AG08395 (cell line): ENCODE results near the gene CHST8.
"Not testable (repeated sequence)": the region's sequence is repeated elsewhere in the genome, so short reads cannot be mapped to it uniquely, and the experiment has no call there.

Source experiments
- DNase-seq: peaks from one replicate; pipeline ENCODE4 v3.0.0; 2012; ENCODE audit warnings: mixed read lengths, low spot score

The CHST8 gene

DNA sequence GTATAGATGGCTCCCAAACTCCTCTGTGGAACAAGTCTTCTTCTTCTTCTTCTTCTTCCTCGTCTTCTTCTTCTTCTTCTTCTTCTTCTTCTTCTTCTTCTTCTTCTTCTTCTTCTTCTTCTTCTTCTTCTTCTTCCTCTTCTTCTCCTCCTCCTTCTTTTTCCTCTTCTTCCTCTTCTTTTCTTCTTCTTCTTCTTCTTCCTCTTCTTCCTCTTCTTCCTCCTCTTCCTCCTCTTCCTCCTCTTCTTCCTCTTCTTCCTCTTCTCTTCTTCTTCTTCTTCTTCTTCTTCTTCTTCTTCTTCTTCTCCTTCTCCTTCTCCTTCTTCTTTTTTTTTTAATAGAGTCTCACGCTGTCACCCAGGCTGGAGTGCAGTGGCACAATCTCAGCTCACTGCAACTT, 3.4 kb upstream of the CHST8 start:
- DNase-seq: not testable (repeated sequence)

GRCh38 chr19:33618884-33619283, 2.9 kb upstream of the CHST8 start:
- DNase-seq: no peak

DNA sequence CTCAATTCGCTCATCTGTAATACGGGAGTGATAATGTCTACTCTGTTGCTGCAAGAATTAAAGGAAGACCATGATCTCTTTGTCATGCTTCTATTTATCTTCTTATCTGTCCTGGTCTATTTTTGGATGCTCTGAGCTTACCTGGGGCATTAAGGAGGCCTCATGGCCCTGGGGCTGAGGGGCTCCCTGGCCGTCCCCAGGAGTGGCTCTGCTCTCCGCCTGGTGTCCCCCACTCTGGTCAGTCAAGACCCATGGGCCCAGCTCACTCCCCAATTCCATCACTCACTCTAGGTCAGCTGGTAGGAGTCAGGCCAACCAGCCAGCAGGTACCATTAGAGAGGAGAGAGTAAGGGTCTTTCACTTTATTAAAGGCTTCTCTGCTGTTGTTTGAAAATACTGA, 1.1 kb upstream of the CHST8 start:
- no peak for DNase-seq

- no peak for DNase-seq
Observed at GRCh38 chr19:33621065-33621785, 528 bp upstream of the CHST8 start.

- DNase-seq: no peak
Observed at GRCh38 chr19:33622505-33622808, 704 bp downstream of the CHST8 start.

DNA sequence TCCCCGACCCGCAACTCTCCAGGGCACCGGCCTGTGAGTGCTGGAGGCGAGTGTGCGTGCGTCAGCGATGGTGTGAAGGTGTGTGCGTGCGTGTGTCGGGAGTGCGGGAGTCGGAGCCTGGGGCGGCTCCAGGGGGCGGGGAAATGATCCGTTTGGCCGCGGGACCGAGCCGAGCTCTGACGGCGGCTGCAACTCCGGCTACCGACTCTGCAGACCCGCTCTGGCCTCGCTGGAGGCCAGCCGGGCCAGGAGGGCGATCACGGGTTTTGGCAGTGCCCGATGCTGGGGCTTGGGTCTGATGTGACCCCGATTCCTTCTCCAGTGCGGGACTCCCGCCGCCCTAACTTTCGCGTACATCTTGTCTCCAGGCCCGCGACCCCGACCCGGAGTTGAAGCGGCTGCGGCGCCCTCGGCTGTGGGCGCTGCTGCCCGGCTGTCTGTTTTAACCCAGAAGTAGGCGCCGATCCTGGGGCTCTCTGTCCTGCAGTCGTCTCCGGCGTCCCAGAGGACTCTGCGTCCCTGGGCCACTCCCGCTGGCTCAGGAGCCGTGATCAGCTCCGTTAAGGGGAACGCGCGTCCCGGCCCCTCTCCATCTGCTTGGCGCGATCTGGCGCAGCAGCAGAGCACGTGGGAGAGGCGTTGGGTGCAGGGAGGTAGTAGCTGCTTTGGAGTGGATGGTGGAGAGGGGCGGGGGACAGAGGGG, 1.2 kb downstream of the CHST8 start:
- DNase-seq: no peak

DNA sequence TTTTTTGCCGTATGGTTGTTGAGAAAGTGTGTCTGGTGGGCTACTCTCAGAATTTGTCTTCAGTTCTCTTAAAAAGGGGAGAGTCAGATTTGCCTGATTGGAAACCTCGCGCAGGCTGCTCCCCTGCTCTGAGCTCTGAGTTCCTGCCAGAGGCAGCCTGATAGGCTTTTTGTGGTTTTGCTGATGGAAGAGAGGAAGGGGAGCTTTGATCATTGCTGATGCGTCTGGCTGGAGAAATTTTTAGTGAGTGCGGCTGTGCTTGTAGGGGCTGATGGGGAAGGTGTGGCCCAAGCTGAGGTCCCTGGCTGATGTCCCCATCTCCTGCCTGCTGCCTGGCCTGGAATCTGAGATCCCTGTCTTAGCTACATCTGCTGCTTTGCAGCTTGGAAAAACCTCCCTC, 2.8 kb downstream of the CHST8 start:
- no peak for DNase-seq

- no peak for DNase-seq
Observed at GRCh38 chr19:33627526-33627925, 5.8 kb downstream of the CHST8 start.

DNA sequence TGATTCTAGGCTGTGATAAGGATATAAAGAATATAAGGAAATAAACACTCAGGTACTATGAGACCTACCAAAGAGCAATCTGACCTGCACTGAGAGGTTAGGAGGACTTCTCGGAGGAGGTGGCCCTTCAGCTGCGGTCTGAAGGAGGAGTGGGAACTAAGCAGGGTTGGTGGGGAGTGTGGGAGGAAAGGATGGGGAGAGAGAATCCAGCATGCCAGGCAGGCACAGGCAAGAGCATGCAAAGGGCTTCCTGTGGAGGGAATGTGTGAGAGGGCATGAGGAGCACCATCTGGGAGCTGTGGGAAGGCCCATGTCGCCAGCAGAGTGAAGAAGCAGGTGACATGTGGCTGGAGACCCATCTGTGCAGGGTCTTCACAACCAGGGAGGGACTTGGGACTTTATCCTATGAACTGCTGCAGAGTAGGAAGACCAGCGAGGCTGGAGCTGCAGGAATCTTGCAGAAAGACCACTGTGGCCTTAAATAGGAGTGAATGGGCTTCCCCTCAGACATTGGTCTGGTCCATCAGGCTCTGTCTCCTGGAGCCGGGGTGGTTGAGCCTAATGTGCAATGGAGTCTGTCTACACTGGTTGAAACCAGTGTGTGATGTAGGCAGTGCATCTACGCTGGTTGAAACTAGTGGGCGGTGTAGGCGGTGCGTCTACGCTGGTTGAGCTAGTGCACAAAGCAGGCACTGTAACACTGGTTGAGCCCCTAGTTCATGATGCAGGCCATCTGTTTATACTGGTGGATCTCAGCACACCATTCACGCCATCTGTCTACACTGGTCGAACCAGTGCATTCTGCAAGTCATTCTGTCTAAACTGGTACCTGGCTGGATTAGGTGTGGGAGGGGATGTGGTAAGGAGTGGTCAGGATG, 6.4 kb downstream of the CHST8 start:
- DNase-seq: no peak

- no peak for DNase-seq
Observed at GRCh38 chr19:33628921-33629825, 7.4 kb downstream of the CHST8 start.

- no peak for DNase-seq
Observed at GRCh38 chr19:33629826-33630375, 8.1 kb downstream of the CHST8 start.

- no peak for DNase-seq
Observed at GRCh38 chr19:33630880-33631608, 9.3 kb downstream of the CHST8 start.

- no peak for DNase-seq
Observed at GRCh38 chr19:33631609-33631973, 9.8 kb downstream of the CHST8 start.

- no peak for DNase-seq
Observed at GRCh38 chr19:33634361-33635091, 12.8 kb downstream of the CHST8 start.

GRCh38 chr19:33638167-33639034, 16.6 kb downstream of the CHST8 start:
- no peak for DNase-seq

GRCh38 chr19:33639035-33639681, 17.4 kb downstream of the CHST8 start:
- no peak for DNase-seq

- no peak for DNase-seq
Observed at GRCh38 chr19:33640773-33641172, 19.0 kb downstream of the CHST8 start.

DNA sequence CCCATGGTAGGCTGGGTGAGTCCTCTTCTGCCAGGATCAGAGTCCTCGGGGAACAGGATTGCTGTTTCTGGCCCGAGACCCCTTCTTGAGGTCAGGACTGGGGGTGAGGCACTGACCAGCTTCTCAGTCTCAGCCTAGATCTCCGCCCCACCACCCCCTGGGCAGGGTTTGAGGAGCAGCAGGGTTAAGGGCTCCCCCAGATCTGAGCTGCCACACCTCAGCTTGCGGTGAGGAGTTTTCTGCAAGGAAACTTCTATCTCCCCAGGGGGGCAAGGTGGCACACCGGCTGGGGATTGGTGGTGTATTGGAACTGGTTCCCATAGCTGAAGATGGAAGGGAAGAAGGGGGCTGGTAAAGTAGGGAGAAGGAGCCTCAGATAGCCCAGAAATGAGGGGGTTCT, 19.5 kb downstream of the CHST8 start:
- DNase-seq: no peak
